Measurements from ENCODE around the gene FMO1.
"Not testable (repeated sequence)": the region's sequence is repeated elsewhere in the genome, so short reads cannot be mapped to it uniquely, and the experiment has no call there.

FMO1 gene

GRCh38 chr1:171226747-171227370 is 21.4 kb upstream of the FMO1 start:
- Histone ChIP-seq H2BK5ac (ENCODE audit: low read depth, low read length, poor library complexity, severe bottlenecking) (no peak overlapping the region), H3K4me3 (ENCODE audit: insufficient read depth in 1 of 2, low read depth in 1 of 2, low read length in 2 of 2) (no peak overlapping the region), H4K8ac (ENCODE audit: low read length) (no peak overlapping the region), H3K27ac (ENCODE audit: low read length, poor library complexity, severe bottlenecking) (no peak overlapping the region), H3K9me3 (ENCODE audit: control insufficient read depth, low read length) (no peaks in the 10 kb centered on the region), H3K14ac (ENCODE audit: low read length in 2 of 2) (no peak overlapping the region), H3K4ac (ENCODE audit: low read depth in 1 of 2, low read length in 2 of 2) (no peak overlapping the region), H2BK12ac (ENCODE audit: low read length in 2 of 2) (no peak overlapping the region), H3K4me1 (ENCODE audit: control insufficient read depth, insufficient read depth, low read depth, low read length) (no peaks in the 10 kb centered on the region), H3K79me1 (replicated peaks; ENCODE audit: low read length, poor library complexity, severe bottlenecking) (no peaks in the 10 kb centered on the region), H3K36me3 (ENCODE audit: control insufficient read depth in 1 of 2, insufficient read depth in 2 of 2, low read depth in 1 of 2, low read length in 2 of 2) (no peaks in the 10 kb centered on the region), H2BK120ac (ENCODE audit: low read depth, low read length) (no peak overlapping the region), H4K91ac (ENCODE audit: low read length) (no peak overlapping the region), H2BK15ac (ENCODE audit: low read depth, poor library complexity, severe bottlenecking) (no peak overlapping the region), H3K18ac (ENCODE audit: low read depth in 1 of 2, low read length in 2 of 2) (no peak overlapping the region), H3K27me3 (ENCODE audit: control insufficient read depth in 1 of 2, insufficient read depth in 1 of 2, low read length in 2 of 2) (no peaks in the 10 kb centered on the region), H2AK5ac (ENCODE audit: low read length, severe bottlenecking) (no peak overlapping the region), H3K9ac (ENCODE audit: low read length) (no peak overlapping the region), H2AFZ (ENCODE audit: low read depth, low read length) (no peak overlapping the region), H3K23ac (ENCODE audit: low read length in 2 of 2) (no peak overlapping the region), H3K4me2 (ENCODE audit: low read length, poor library complexity, severe bottlenecking) (no peak overlapping the region)
- 83% methylated on average over 1 of the region's 1 CpG for WGBS
- peak; percentile 71 for DNase-seq

GRCh38 chr1:171231326-171231725 is 17.0 kb upstream of the FMO1 start:
- Histone ChIP-seq H3K18ac (ENCODE audit: low read depth in 1 of 2, low read length in 2 of 2) (no peak overlapping the region), H3K9me3 (ENCODE audit: control insufficient read depth, low read length) (no peaks in the 10 kb centered on the region), H3K27ac (ENCODE audit: low read length, poor library complexity, severe bottlenecking) (no peak overlapping the region), H2BK12ac (ENCODE audit: low read length in 2 of 2) (no peak overlapping the region), H3K4me2 (ENCODE audit: low read length, poor library complexity, severe bottlenecking) (no peak overlapping the region), H2BK5ac (ENCODE audit: low read depth, low read length, poor library complexity, severe bottlenecking) (no peak overlapping the region), H3K79me1 (replicated peaks; ENCODE audit: low read length, poor library complexity, severe bottlenecking) (no peaks in the 10 kb centered on the region), H3K36me3 (ENCODE audit: control insufficient read depth in 1 of 2, insufficient read depth in 2 of 2, low read depth in 1 of 2, low read length in 2 of 2) (no peaks in the 10 kb centered on the region), H4K91ac (ENCODE audit: low read length) (no peak overlapping the region), H3K4me1 (ENCODE audit: control insufficient read depth, insufficient read depth, low read depth, low read length) (no peaks in the 10 kb centered on the region), H3K14ac (ENCODE audit: low read length in 2 of 2) (no peak overlapping the region), H3K9ac (ENCODE audit: low read length) (no peak overlapping the region), H2AFZ (ENCODE audit: low read depth, low read length) (no peak overlapping the region), H2BK120ac (ENCODE audit: low read depth, low read length) (no peak overlapping the region), H4K8ac (ENCODE audit: low read length) (no peak overlapping the region), H3K4me3 (ENCODE audit: insufficient read depth in 1 of 2, low read depth in 1 of 2, low read length in 2 of 2) (no peak overlapping the region), H3K27me3 (ENCODE audit: control insufficient read depth in 1 of 2, insufficient read depth in 1 of 2, low read length in 2 of 2) (no peaks in the 10 kb centered on the region), H3K4ac (ENCODE audit: low read depth in 1 of 2, low read length in 2 of 2) (no peak overlapping the region), H2AK5ac (ENCODE audit: low read length, severe bottlenecking) (no peak overlapping the region), H3K23ac (ENCODE audit: low read length in 2 of 2) (no peak overlapping the region), H2BK15ac (ENCODE audit: low read depth, poor library complexity, severe bottlenecking) (no peak overlapping the region)
- no peak for DNase-seq

DNA sequence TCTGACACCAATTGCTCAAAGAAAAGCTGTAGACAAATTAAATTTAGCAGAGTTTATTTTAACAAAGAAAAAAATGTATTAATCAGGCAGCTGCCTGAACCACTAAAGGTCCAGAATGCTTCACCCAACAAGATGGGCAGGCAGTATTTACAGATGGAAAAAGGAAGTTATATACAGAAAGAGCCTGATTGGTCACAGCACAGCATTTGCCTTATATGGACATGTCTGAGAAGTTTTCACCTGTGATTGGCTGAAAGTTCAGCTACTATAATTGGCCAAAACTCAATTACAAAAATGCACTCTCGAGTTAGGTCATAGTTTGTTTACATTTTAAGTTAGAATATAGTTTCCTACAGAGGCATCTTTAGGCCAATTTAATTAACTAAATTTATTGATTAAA is 15.1 kb upstream of the FMO1 start:
- no peak overlapping the region for H2BK12ac ChIP-seq (ENCODE audit: low read length in 2 of 2)
- no peak overlapping the region for H2BK5ac ChIP-seq (ENCODE audit: low read depth, low read length, poor library complexity, severe bottlenecking)
- H2BK15ac ChIP-seq (ENCODE audit: low read depth, poor library complexity, severe bottlenecking) = no peak overlapping the region
- no peak overlapping the region for H3K4me2 ChIP-seq (ENCODE audit: low read length, poor library complexity, severe bottlenecking)
- H3K4me3 ChIP-seq (ENCODE audit: insufficient read depth in 1 of 2, low read depth in 1 of 2, low read length in 2 of 2) = no peak overlapping the region
- no CpG with 5 or more reads among the region's 1 CpG for WGBS
- DNase-seq = no peak
- H3K14ac ChIP-seq (ENCODE audit: low read length in 2 of 2) = no peak overlapping the region
- no peak overlapping the region for H2AFZ ChIP-seq (ENCODE audit: low read depth, low read length)
- no peaks in the 10 kb centered on the region for H3K27me3 ChIP-seq (ENCODE audit: control insufficient read depth in 1 of 2, insufficient read depth in 1 of 2, low read length in 2 of 2)
- H2AK5ac ChIP-seq (ENCODE audit: low read length, severe bottlenecking) = no peak overlapping the region
- no peak overlapping the region for H3K23ac ChIP-seq (ENCODE audit: low read length in 2 of 2)
- no peaks in the 10 kb centered on the region for H3K9me3 ChIP-seq (ENCODE audit: control insufficient read depth, low read length)
- no peak overlapping the region for H3K27ac ChIP-seq (ENCODE audit: low read length, poor library complexity, severe bottlenecking)
- H4K91ac ChIP-seq (ENCODE audit: low read length) = no peak overlapping the region
- H3K79me1 ChIP-seq (replicated peaks; ENCODE audit: low read length, poor library complexity, severe bottlenecking) = no peaks in the 10 kb centered on the region
- no peak overlapping the region for H4K8ac ChIP-seq (ENCODE audit: low read length)
- no peaks in the 10 kb centered on the region for H3K4me1 ChIP-seq (ENCODE audit: control insufficient read depth, insufficient read depth, low read depth, low read length)
- no peak overlapping the region for H2BK120ac ChIP-seq (ENCODE audit: low read depth, low read length)
- H3K9ac ChIP-seq (ENCODE audit: low read length) = no peak overlapping the region
- H3K36me3 ChIP-seq (ENCODE audit: control insufficient read depth in 1 of 2, insufficient read depth in 2 of 2, low read depth in 1 of 2, low read length in 2 of 2) = no peaks in the 10 kb centered on the region
- H3K18ac ChIP-seq (ENCODE audit: low read depth in 1 of 2, low read length in 2 of 2) = no peak overlapping the region
- H3K4ac ChIP-seq (ENCODE audit: low read depth in 1 of 2, low read length in 2 of 2) = no peak overlapping the region

DNA sequence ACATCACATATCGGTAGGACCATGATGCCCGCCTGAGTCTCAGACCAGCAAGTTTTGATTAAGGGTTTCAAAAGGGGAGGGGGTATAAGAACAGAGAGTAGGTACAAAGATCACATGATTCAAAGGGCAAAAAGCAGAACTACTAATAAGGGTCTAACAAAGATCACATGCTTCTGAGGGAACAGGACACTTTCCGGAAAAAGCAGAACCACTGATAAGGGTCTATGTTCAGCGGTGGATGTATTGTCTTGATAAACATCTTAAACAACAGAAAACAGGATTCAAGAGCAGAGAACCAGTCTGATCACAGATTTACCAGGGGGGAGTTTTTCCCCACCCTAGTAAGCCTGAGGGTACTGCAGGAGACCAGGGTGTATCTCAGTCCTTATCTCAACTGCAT is 12.1 kb upstream of the FMO1 start:
- not testable (repeated sequence) for H2BK15ac ChIP-seq (ENCODE audit: low read depth, poor library complexity, severe bottlenecking); H3K4me3 ChIP-seq (ENCODE audit: insufficient read depth in 1 of 2, low read depth in 1 of 2, low read length in 2 of 2)
- WGBS = 99% methylated on average over 4 of the region's 4 CpGs

More for the DNA sequence above, 12.1 kb upstream of the FMO1 start:
- H2AK5ac ChIP-seq (ENCODE audit: low read length, severe bottlenecking); H3K9me3 ChIP-seq (ENCODE audit: control insufficient read depth, low read length); H4K8ac ChIP-seq (ENCODE audit: low read length); H2AFZ ChIP-seq (ENCODE audit: low read depth, low read length); H3K27me3 ChIP-seq (ENCODE audit: control insufficient read depth in 1 of 2, insufficient read depth in 1 of 2, low read length in 2 of 2); H3K9ac ChIP-seq (ENCODE audit: low read length); H2BK5ac ChIP-seq (ENCODE audit: low read depth, low read length, poor library complexity, severe bottlenecking); H2BK120ac ChIP-seq (ENCODE audit: low read depth, low read length); H3K23ac ChIP-seq (ENCODE audit: low read length in 2 of 2); H4K91ac ChIP-seq (ENCODE audit: low read length); DNase-seq; H3K27ac ChIP-seq (ENCODE audit: low read length, poor library complexity, severe bottlenecking); H3K4me2 ChIP-seq (ENCODE audit: low read length, poor library complexity, severe bottlenecking); H3K4me1 ChIP-seq (ENCODE audit: control insufficient read depth, insufficient read depth, low read depth, low read length); H3K36me3 ChIP-seq (ENCODE audit: control insufficient read depth in 1 of 2, insufficient read depth in 2 of 2, low read depth in 1 of 2, low read length in 2 of 2); H3K14ac ChIP-seq (ENCODE audit: low read length in 2 of 2); H3K79me1 ChIP-seq (replicated peaks; ENCODE audit: low read length, poor library complexity, severe bottlenecking); H3K18ac ChIP-seq (ENCODE audit: low read depth in 1 of 2, low read length in 2 of 2); H2BK12ac ChIP-seq (ENCODE audit: low read length in 2 of 2); H3K4ac ChIP-seq (ENCODE audit: low read depth in 1 of 2, low read length in 2 of 2): not testable (repeated sequence)
